NB4 (cell line): ENCODE results near the gene THRA.

Experiments used
- POLR2A ChIP-seq: IDR thresholded peaks from 2 replicates; pipeline ENCODE4 v1.6.1; 2011; ENCODE audit warnings: mild to moderate bottlenecking; ENCODE audit not compliant: insufficient read length; ENCODE audit errors: extremely low read depth
- TF ChIP-seq, protein P1 (sequence below): IDR thresholded peaks from one replicate; pipeline ENCODE4 v1.5.1; 2012; ENCODE audit warnings: low read depth, low read length

DNA sequence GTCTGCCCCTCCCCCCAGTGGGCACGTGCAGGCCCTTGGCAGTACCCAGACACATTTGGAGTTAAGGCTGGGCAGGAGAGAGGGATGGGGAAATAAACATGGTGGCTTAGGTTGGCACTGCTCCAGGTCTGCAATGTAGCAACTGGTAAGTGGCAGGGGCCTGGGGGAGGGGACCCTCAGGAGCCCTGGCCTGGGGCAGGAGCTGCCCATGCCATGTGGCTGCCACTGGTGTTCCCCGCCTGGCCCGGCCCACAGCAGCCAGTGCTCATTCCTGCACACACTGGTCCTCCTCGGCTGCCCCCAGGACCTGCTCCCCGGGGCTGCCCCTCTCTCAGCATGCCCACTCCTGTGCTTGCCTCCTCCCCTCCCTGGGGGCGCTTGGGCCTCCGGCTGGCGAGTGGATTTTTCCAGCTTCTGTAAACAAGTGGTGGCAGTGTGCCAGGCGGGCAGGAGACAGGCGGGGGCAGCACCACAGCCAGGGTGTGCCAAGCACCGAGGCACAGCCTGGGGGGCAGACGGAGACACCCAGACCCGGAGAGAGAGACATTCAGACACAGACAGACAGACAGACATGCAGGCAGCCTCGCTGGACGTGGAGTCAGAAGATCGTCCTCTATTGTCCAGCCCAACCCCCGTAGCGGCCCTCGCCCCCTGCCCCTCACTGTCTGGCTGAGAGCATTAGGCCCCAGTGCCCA, 9.4 kb downstream of the THRA start:
- no peak for TF ChIP-seq POLR2A
- TF ChIP-seq, protein P1, sequence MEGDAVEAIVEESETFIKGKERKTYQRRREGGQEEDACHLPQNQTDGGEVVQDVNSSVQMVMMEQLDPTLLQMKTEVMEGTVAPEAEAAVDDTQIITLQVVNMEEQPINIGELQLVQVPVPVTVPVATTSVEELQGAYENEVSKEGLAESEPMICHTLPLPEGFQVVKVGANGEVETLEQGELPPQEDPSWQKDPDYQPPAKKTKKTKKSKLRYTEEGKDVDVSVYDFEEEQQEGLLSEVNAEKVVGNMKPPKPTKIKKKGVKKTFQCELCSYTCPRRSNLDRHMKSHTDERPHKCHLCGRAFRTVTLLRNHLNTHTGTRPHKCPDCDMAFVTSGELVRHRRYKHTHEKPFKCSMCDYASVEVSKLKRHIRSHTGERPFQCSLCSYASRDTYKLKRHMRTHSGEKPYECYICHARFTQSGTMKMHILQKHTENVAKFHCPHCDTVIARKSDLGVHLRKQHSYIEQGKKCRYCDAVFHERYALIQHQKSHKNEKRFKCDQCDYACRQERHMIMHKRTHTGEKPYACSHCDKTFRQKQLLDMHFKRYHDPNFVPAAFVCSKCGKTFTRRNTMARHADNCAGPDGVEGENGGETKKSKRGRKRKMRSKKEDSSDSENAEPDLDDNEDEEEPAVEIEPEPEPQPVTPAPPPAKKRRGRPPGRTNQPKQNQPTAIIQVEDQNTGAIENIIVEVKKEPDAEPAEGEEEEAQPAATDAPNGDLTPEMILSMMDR, result no peak
